GM10248 (cell line): ENCODE results near the gene LBH.

Source experiments
- CTCF ChIA-PET: fragments of 300-600 bp; sonication (Branson Sonifier 250); formaldehyde crosslinking; extraction: SDS; loops from one replicate; lab custom pipeline; 2021; ENCODE audit warnings: antibody characterized with exemption; lab: Yijun Ruan, JAX
- POLR2A ChIA-PET: fragments of 350-650 bp; sonication (Branson Sonifier 250); formaldehyde crosslinking; extraction: SDS; loops from one replicate; lab custom pipeline; 2020; ENCODE audit warnings: antibody characterized with exemption; lab: Yijun Ruan, JAX
- DNase-seq: peaks from one replicate; pipeline ENCODE4 v3.0.0; 2012; ENCODE audit errors: extremely low spot score
- TF ChIP-seq, protein P1 (sequence below): IDR thresholded peaks from 2 replicates; pipeline ENCODE4 v1.5.1; 2012; ENCODE audit warnings: mild to moderate bottlenecking, low read depth; ENCODE audit errors: extremely low read depth, missing control alignments, control extremely low read depth

LBH gene

DNA sequence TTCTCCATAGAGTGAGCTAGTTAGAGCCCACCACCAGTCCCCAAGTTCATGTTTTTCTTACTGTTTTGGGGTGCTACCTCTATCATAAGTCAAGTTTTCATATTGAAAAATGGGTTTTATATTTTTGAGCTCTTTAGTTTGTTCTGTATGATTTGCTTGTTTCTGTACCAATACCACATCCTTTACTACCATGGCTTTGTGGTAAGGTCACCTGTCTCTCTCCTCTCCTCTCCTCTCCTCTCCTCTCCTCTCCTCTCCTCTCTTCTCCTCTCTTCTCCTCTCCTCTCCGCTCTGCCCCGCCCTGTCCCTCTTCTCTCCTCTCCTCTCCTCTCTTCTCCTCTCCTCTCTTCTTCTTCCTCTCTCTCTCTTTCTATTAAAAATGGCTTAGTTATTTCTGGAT is 22.1 kb upstream of the LBH start:
- POLR2A ChIA-PET = interaction anchor here (0.8 kb wide), 1 partner anchor 22 kb away, joined by 3 read pairs; the partner anchor contains the start of gene LBH
- TF ChIP-seq, protein P1, sequence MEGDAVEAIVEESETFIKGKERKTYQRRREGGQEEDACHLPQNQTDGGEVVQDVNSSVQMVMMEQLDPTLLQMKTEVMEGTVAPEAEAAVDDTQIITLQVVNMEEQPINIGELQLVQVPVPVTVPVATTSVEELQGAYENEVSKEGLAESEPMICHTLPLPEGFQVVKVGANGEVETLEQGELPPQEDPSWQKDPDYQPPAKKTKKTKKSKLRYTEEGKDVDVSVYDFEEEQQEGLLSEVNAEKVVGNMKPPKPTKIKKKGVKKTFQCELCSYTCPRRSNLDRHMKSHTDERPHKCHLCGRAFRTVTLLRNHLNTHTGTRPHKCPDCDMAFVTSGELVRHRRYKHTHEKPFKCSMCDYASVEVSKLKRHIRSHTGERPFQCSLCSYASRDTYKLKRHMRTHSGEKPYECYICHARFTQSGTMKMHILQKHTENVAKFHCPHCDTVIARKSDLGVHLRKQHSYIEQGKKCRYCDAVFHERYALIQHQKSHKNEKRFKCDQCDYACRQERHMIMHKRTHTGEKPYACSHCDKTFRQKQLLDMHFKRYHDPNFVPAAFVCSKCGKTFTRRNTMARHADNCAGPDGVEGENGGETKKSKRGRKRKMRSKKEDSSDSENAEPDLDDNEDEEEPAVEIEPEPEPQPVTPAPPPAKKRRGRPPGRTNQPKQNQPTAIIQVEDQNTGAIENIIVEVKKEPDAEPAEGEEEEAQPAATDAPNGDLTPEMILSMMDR = no peak
- CTCF ChIA-PET = interaction anchor here (0.7 to 6.8 kb wide), 32 partner anchors 9 to 506 kb away, joined by 3 to 191 read pairs (median 4); partner anchors contain the start of genes LCLAT1 and YPEL5
- no peak for DNase-seq

DNA sequence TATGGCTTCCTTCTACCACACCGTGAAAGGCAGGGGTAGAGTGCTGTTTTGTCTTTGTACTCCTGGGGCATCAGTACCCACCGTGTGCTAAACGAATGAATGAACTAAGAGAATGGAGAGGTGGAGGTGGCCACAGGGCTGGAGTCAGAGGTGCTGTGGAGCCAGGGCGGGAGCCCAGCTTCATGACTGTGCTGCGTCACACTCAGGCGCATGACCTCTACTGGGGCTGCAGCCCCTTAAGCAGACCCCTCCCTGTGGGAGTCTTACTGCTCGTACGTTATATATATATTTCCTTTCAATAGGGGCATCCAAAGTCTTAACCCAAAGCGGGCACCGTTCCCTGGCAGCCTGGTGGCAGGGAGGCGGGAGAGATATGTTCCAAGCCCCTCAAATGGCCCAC is 18.0 kb upstream of the LBH start:
- ChIA-PET POLR2A (interaction anchor here (0.6 kb wide), 1 partner anchor 12 kb away, joined by 6 read pairs; no protein-coding TSS in a partner anchor), CTCF (interaction anchor here (1.2 to 2.7 kb wide), 5 partner anchors 10 to 498 kb away, joined by 3 to 17 read pairs (median 5); no protein-coding TSS in a partner anchor)
- TF ChIP-seq, protein P1 = no peak
- no peak for DNase-seq

DNA sequence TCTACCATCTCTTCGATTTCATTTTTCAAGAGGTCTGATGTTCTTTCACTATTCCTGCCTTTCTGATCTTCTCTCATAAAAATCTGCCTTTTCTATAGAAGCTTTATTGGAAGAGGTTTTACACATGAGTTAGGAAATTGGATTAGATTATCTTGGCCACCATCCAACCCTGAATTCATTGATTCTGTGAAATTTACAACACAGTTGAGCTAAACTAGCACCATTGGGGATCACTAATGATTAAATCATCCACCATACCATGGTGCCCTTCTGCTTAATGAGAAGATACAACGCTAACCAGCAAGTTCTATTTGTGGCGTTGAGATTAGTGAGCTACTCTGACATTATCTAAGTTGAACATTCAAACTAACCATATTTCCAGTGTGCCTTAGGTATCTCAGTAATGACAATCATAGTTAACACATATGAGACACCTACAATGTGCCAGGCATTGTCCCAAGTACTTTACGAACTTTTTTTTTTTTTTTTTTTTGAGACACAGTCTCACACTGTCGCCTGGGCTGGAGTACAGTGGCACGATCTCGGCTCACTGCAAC is 17.3 kb upstream of the LBH start:
- CTCF ChIA-PET = interaction anchor here (1.3 to 2.7 kb wide), 5 partner anchors 9 to 497 kb away, joined by 3 to 17 read pairs (median 5); no protein-coding TSS in a partner anchor
- no peak for DNase-seq
- POLR2A ChIA-PET = interaction anchor here (0.6 kb wide), 1 partner anchor 13 kb away, joined by 6 read pairs; no protein-coding TSS in a partner anchor
- TF ChIP-seq, protein P1 = no peak

DNA sequence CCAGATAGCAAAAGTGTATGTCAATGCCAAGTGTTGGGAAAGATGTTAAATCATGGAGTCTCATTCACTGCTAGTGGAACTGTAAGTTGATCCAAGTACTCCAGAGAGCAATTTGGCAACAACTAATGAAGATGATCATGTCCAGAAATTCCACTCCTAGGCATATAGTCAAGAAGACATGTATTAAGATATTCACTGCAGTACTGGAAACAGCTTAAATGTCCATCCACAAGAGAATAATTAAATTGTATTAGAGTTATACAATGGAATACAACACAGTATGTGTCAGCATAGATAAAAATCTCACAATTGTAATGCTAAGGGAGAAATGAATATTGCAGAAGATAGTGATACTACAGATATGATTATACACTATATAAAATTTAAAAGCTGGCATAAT is 15.2 kb upstream of the LBH start:
- POLR2A ChIA-PET = interaction anchor here (0.7 kb wide), 1 partner anchor 15 kb away, joined by 3 read pairs; no protein-coding TSS in a partner anchor
- CTCF ChIA-PET = interaction anchor here (0.8 to 3.1 kb wide), 5 partner anchors 9 to 470 kb away, joined by 3 to 11 read pairs (median 4); partner anchors contain the start of gene LBH
- TF ChIP-seq, protein P1 = no peak
- DNase-seq = no peak

DNA sequence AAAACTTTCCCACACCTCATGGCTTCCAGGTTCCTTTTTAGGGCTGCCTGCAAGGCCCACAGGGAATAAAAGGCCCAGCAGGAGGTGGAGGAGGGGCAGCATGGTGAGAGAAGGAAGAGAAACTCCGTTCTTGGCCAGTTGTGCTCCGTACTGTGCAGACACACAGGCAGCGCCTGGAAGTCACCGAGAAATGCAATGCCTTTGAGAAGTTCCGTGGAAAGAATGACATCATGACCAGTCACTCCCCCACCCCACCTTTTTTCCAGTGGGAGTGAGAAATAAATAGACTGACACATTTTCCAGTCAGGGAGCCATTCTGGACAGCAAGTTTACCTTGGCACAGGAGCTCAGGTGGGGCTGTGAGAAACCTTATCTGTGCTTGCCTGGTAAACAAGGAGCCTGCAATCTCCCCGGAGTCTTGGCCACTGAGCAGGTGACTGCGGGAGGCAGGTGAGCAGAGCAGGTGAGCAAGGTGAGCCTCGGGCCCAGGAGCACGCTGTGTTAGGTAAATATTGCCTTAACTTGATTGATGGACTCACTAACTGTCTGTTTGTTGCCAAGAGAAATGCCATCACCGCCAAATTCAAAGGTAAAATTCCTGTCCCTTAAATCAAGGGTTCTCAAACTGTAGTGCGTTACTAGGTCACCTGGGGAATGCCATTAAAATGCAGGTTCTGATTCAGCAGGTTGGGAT is 13.5 kb upstream of the LBH start:
- POLR2A ChIA-PET = no interaction called here
- DNase-seq = no peak

DNA sequence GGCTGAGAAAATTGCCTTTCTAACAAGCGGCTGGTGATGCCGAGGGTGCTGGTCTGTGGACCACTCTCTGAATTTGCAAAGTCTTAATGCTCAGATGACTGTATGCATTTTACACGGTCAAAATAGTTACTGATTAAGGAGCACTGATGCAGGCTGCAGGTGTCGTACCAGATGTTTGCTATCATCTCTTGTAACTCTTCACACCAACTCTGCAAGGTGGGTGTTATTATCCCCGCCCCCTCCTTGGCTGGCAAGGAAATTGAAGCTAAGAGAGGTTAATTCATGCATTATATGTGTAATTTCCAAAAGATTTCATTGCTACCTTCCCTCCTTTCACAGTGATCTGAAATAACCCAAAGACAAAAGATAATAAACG is 13.0 kb upstream of the LBH start:
- TF ChIP-seq, protein P1 = no peak
- ChIA-PET POLR2A (no interaction called here), CTCF (interaction anchor here (1.2 to 3.1 kb wide), 7 partner anchors 10 to 493 kb away, joined by 3 to 25 read pairs (median 6); no protein-coding TSS in a partner anchor)
- DNase-seq = no peak

More for the DNA sequence above, 13.5 kb upstream of the LBH start:
- TF ChIP-seq, protein P1 = no peak
- CTCF ChIA-PET = interaction anchor here (1.2 to 3.1 kb wide), 10 partner anchors 10 to 494 kb away, joined by 3 to 25 read pairs (median 4); partner anchors contain the start of gene LBH
